ENCODE data around the gene KLF15. TPM values are rescaled to one million over a fixed set of nuclear protein-coding genes. Genes with fewer than 3 reads are reported as not detected.
"Not testable (repeated sequence)": the region's sequence is repeated elsewhere in the genome, so short reads cannot be mapped to it uniquely, and the experiment has no call there.

Gene KLF15
- polyA plus RNA-seq, 4 donors = 2.6 to 15.8 (median 10.1) TPM

DNA sequence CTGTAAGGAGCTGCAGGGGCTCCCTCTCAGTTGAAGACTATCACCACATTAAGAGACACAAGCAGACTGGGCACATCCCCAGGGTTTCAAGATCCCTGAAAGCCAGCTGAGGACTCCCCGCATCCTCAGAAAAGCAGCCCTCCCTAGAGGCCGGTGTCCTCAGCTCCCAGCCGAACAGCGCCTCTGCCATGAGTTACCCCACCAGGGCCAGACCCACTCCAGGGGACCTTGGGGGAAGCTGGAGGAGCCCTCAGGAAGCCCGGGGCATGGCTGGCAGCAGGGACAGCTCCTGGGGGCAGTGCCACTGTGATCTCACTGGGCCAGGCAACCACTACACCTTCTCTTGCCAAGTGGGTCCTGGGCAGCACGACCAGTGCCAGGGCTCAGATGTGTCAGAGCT lies 8.1 kb downstream of the KLF15 start:
- DNase-seq (ENCODE audit: low read depth in 4 of 4, low spot score in 3 of 4) = no peak

DNA sequence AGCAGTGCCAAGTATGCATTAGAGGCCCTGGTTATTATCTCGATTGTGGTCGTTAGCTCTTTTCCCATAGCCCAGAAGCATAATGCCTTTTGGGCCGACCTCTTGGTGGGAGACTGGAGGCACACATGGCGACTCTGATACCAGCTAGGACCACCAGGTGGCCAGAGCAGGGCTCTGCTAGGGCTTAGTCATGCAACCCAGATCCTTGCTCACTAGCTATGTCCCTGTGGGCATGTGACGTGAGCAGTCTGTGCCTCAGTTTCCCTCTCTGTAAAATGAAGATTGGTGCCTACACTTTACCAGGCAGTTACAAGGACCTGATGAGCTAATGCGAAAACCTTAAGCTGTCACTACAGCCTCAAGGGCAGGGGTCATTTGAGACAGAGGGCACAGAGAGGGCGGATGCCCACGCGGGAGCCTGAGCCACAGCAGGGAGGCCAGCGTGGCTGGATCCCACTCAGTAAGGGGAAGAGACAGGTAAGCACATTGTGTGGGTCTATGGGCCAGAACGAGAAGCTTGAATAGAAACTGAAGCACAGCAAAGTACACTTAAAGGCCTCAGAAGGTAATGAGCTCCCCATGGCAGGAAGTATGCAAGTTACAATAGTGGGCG lies 8.8 kb downstream of the KLF15 start:
- DNase-seq (ENCODE audit: low read depth in 4 of 4, low spot score in 3 of 4) = no peak

DNA sequence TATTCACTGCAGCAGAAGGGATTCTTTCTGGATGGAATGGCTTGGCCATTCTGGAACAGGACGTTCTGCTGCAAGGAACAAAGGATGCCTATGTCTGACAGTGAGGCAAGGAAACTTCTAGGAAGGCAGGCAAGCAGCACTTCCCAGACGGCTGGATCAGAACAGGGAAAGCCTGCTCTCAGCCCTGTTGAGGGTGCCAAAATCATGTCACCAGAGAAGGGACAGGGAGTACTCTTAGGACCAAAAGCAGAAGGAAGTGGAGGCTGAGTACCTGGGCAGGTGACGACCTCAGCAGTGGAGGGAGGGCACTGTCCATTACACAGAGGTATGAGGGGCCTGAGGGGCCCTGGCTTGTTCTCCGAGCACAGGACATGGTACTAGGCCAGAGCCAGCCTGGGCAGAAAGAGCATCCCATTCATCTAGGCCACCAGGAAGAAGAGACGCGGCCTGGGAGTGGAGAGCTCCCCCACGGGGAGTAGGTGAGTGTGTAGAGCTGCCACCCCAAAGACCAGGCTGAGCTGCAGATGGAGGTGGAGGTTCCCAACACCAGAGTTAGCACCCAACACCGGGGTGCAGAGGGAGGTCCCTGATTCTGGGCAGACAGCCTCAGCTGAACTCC lies 9.6 kb downstream of the KLF15 start:
- DNase-seq (ENCODE audit: low read depth in 4 of 4, low spot score in 3 of 4) = no peak

DNA sequence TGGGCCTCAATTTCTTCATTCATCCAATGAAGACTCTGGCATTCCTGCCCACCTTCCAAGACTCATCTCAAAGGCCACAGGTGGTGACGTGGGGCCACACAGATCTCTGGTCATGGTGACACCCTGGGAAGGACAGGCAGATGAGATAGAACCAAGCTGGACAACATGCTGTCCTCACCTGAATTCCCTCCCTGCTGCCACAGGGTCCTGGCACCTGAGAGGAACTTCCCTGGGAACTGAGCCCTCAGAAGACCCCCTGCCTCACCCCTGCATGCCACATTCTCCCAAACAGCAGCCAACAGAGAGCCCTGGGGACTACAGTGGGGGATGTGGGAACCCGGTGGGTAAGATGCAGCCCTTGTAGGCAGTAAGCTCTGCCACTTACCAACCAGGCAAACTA lies 10.7 kb downstream of the KLF15 start:
- no peak for DNase-seq (ENCODE audit: low read depth in 4 of 4, low spot score in 3 of 4)

DNA sequence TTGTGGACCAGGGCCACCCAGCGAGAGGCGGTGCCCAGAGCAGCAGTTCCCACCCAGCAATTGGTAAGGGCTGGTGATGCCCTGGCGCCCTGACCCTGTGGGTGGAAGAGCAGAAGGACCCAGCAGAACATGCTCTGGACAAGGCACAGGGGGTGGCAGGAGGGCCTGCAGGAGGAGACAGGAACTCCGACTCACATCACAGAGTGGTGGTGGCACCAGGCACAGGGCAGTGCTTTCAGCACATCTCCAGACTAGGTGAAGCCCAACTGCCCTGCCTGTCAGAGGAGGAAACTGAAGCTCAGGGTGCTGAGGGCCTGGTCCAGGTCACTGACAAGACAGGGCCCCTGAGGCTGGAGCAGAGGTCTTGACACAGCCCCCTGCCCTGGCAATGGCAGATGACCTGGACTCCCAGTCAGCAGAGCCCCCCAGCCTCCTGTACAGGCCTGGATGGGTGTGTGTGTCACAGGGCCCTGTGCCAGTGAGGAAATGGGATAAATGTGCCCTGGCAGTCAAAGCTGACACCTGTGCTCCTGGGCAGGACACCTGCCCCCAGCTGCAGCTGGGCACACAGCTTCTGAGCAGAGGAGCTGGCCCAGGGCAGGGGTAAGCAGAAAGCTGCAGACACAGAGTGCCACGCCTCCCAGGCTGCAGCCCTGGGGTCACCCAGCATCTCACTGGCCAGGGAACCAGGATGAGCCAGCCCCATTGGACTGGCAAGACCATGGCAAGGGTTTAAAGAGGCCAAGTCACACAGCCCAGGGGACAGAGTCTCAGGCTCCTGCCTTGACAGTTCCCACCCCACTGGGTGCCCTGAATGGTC lies 11.4 kb downstream of the KLF15 start:
- no peak for DNase-seq (ENCODE audit: low read depth in 4 of 4, low spot score in 3 of 4)

DNA sequence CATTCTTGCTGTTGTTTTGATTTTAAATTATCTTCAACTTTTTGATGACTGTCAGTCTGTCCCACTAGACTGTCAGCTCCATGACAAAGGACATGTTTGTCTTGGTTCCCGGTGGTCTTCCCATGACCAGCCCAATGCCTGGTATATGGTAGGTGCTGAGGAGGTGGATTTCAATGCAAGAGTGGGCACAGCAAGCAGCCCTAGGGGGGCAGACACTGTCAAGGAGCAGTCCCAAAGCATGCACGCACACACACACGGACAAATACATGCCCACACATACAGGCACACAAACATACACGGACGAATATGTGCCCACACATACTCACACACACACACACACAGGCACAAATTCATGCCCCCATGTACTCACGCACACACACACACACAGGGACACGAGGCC lies 12.0 kb downstream of the KLF15 start:
- no peak for DNase-seq (ENCODE audit: low read depth in 4 of 4, low spot score in 3 of 4)

DNA sequence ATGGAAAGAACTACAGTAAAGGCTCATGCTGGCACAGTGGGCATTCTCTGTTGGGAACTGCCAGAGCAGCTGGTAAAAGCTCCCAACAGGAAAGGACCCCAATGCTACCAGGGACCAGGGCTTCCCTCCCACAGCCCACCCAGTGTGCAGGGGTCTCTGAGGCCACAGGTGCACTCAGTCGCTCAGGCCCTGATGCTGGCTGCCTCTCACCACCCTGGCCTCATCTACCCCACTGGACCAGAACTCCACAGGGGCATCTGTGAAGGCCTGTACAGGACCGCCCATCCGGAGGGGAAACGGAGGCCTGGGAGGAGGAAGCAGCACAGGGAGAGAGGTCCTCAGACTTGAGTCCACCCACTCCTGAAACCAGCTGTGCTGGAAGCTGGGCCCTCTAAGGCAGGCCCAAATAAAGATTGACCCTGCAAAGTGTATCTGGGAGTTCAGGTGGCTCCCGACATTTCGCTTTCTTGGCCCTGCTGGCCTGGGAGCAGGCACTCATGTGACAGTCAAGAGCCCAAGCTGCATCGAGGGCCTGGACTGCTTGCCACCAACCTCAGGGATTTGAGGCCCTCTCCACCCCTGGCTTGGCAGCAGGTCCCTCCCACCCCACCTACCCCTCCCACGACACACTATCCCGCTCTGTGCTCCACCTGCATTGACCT lies 12.7 kb downstream of the KLF15 start:
- no peak for DNase-seq (ENCODE audit: low read depth in 4 of 4, low spot score in 3 of 4)

DNA sequence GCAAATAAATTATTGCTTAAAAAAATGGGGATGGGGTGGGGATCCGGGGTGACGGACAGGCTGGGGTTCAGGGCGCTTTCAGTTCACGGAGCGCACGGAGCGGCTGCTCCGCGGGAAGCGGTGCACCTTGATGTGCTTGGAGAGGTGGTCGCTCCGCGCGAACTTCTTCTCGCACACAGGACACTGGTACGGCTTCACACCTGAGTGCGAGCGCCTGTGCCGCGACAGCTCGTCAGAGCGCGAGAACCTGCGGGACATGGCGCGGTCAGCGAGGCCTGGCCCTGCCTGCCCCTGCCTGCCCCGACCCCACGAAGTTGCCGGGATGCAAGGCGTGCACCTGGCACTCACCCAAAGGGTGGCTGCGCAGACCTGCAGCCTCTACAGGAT lies 13.6 kb downstream of the KLF15 start:
- no peak for DNase-seq (ENCODE audit: low read depth in 4 of 4, low spot score in 3 of 4)

DNA sequence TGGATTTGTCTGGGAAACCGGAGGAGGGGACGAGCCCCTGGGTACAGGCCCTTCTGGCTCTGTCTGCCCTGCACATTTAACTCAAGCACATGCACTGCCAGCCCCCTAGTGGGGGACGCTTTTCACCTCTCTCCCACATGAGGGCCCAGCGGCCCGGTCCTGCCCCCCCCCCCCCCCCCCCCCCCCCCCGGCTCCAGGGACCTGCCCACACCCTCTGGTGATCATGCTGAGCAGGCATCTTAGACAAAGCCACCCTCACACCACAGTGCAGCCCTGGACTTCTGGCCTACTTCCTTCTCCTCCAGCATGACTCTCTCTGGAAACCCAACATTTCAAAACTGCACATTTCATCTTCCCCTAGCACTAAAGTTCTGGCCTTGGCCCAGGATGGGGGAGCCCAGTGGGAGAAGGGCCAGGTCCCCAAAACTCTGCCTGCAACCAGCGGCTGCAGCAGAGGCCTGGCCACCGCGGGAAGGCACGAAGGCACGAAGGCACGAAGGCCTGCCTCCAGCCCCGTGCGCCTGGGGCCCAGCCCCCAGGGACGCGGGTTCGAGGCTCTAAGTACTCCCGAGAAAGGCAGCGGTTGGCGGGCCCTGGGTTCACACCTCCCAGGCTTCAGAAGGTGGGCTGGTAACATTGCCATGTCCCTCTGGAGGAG lies 14.1 kb downstream of the KLF15 start:
- DNase-seq (ENCODE audit: low read depth in 4 of 4, low spot score in 3 of 4) = no peak

DNA sequence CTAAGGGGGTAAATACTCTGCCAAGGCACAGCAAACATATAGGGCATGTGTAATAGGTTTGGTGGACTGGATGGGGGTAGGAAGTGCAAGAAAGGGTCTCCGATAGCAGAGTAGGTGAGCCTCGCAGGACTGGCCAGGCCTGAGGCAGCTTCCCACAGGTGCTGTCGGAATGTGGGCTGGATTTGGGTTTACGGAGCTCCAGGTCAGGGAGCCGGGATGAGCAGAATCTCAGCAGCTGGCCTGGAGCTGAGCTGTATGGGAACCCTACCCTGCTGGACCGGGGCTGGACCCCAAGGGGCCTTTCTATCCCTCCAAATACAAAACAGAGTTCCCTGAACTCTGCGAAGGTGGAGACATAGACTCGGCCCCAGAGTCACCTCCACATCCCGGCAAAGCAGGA lies 15.0 kb downstream of the KLF15 start:
- no peak for DNase-seq (ENCODE audit: low read depth in 4 of 4, low spot score in 3 of 4)

DNA sequence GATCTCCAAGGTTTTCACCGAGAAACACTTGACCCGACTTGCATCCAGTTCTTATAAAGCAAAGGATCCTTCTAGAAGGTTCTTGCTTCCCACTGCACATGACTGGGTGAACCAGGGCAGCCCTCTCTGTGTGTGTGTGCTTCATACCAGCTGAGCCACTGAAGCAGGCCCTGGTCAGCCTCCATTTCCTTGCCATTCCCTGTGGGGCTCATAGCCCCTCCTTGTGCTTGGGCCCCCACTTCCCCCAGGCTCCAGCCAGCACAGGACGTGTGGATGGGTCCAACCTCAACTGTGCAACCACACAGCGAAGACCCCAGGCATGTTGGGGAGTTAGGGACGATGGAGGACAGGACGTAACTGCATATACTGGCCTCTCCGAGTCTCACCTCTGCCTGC lies 15.5 kb downstream of the KLF15 start:
- no peak for DNase-seq (ENCODE audit: low read depth in 4 of 4, low spot score in 3 of 4)

DNA sequence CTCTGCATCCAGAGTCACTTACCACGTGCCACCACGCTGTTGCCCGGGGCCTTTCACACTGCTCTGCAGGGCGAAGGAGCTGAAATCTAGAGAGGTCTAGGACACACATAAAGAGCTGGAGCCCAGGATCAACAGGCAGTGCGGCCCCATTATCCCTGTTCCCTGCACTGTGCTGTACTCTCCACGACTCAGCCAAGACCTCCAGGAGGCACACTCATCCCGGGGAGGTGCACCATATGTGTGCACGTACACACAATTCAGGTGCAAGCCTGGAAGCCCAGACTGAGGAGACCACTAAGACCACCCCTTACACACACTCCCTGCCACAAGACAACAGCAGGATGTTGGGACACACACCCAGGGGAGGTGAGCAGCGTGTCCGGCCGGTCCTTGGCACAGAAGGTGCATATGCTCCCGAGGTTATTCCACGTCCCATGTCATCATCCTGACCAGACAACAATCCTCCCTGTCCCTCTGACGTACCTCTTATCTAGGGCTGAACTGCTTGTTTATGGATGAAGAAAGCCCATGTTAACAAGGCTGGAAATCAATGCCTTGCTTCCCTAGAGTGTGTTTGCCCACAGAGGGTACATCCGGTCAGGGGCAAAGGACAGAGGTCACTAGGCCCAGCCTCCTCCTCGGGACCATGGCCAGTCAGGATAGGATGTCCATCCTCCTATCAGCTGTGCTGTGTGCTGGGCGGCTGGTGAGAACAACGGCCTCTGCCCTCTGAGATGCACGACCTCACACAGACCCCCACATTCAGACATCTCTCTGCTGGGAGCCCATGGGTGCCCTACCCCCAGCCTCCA lies 16.1 kb downstream of the KLF15 start:
- DNase-seq (ENCODE audit: low read depth in 4 of 4, low spot score in 3 of 4) = no peak

DNA sequence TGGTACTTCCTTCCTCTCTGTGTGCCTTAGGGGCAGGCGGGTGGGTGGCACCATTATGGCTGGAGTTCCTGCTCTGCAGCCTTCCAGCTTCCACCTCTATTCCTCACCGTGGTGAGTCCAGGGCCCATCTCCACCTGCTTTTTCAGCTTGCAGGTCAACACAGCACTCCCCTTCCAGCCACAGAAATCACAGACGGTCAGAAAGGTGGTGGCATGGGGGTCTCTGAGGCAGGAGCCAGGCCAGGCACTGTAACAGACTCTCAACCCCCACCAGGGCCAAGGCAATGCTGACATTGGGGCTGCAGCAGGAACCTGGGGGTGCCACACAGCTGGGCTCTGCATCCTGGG lies 16.6 kb downstream of the KLF15 start:
- no peak for DNase-seq (ENCODE audit: low read depth in 4 of 4, low spot score in 3 of 4)

DNA sequence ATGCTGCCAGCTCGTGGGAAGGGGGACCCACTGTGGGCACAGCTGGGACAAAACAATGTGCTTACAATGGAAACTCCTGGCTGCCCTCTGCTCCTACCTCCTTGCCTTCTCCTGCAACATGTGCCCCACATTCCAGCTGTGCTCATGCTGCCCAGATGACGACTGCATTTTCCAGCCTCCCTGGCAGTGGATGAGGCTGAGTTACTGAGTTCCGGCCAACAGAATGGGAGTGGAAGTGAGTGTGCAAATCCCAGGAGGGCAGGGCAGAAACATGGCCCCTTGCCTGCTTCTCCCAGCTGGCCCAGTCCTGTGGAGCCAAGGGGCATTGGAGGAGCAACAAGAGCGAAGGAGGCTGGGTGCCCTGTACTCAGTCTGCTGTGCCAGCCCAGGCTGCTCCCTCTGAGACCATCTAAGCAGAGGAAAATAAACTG lies 17.1 kb downstream of the KLF15 start:
- DNase-seq (ENCODE audit: low read depth in 4 of 4, low spot score in 3 of 4) = no peak

DNA sequence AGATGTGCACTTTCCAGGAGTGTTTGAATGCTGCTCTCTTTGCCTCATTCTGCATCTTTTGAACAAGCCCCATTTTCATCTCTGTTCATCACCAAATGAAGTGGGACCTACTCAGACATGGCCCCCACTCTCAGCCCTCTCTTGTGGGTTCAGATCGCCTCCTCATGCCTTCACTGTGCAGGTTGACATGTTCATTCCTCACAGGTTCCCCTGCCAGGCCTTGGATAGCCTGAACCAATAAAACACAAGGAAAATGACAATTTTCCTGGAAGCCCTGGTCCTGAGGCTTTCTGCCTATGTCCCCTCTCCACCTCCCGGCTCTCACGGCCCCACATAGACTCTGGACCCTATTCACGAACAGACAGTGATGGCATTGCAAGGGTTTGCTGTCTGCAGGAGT lies 17.7 kb downstream of the KLF15 start:
- no peak for DNase-seq (ENCODE audit: low read depth in 4 of 4, low spot score in 3 of 4)

DNA sequence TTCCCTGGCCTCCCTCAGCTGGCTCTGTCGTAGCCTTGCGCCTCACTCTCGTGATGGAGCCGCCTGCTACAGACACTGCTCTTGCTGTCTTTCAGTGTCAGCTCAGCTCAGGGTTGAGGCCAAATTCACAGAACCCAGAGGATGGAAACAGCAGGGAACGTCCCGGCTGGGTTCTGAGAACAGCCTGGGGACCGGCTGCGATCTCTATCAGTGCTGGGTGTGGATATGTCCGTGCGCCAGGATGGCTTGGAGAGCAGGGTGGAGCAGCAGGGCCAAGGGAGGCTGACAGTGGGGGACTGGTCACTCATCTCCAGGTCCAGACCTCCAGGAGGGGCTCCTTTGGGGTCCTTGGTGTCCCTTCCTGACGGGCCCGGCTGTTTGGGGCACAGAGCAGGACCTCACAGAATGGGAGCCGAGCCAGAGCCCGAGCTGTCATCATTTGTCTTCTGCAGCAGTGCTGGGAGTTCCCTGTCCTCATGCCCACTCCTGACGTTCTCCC lies 18.4 kb downstream of the KLF15 start:
- DNase-seq (ENCODE audit: low read depth in 4 of 4, low spot score in 3 of 4) = no peak

DNA sequence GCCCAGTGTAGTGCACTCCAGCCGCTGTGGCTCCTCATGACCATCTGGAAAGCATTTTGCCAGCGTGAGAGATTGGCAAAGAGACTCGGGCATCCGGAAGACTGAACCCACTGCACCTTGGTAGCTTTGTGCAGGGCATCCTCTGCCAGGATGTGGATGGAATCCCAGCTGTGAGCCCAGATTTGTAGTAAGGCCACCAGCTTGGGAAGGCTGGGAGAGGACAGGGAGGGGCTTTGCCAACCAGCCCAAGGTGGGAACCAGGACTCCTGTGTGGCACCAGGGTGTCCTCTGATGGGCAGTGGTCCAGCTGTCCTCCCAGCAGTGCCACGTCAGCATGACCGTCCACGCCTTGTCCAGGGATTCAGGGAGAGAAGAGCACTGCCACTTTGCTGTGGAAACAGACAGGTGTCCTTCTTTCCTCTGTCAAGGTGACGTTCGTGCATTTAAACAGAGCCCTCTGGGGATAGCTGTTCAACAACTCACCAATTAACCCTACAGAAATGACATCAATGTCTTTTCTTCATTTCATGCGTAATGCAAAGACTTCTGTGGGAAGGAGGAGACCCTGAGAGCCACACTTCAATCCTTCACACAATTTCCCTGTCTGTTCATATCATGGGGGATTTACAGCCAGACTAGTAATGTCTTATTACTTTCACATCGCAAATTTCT lies 19.1 kb downstream of the KLF15 start:
- DNase-seq (ENCODE audit: low read depth in 4 of 4, low spot score in 3 of 4) = no peak

DNA sequence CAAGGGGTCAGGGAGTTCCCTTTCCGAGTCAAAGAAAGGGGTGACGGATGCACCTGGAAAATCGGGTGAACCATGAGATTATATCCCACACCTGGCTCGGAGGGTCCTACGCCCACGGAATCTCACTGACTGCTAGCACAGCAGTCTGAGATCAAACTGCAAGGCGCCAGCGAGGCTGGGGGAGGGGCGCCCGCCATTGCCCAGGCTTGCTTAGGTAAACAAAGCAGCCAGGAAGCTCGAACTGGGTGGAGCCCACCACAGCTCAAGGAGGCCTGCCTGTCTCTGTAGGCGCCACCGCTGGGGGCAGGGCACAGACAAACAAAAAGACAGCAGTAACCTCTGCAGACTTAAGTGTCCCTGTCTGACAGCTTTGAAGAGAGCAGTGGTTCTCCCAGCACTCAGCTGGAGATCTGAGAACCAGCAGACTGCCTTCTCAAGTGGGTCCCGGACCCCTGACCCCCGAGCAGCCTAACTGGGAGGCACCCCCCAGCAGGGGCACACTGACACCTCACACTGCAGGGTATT lies 25.3 kb downstream of the KLF15 start:
- not testable (repeated sequence) for DNase-seq (ENCODE audit: low read depth in 4 of 4, low spot score in 3 of 4)
